Brain microvascular endothelial cell (primary cell): ENCODE data around the gene CALY.

Experiments
- DNase-seq: peaks from one replicate; pipeline ENCODE4 v3.0.0-alpha.2; 2020
- H3K27ac ChIP-seq: fragments of 250-450 bp; sonication (Bioruptor Pico); 2 replicates; pipeline ENCODE4 v1.5.1; 2020; ENCODE audit warnings: mild to moderate bottlenecking, moderate library complexity
- H3K27me3 ChIP-seq: fragments of 250-450 bp; sonication (Bioruptor Pico); replicated peaks from 2 replicates; pipeline ENCODE4 v1.5.1; 2020; ENCODE audit warnings: mild to moderate bottlenecking
- H3K36me3 ChIP-seq: fragments of 250-450 bp; sonication (Bioruptor Pico); replicated peaks from 2 replicates; pipeline ENCODE4 v1.5.1; 2020; ENCODE audit warnings: mild to moderate bottlenecking
- H3K4me3 ChIP-seq: 2 replicates; pipeline ENCODE4 v1.5.1; 2011; ENCODE audit warnings: low read depth, mild to moderate bottlenecking, control low read depth, low read length, moderate library complexity
- CTCF ChIP-seq: IDR thresholded peaks from 2 replicates; pipeline ENCODE4 v1.5.1; 2011; ENCODE audit warnings: low read depth, mild to moderate bottlenecking, moderate library complexity, low read length, control low read depth, inconsistent platforms; ENCODE audit errors: missing control alignments
- in situ Hi-C: cut with HindIII; loops from 2 replicates; pipeline ENCODE4 v1.10.0; 2017; ENCODE audit warnings: low sequenced_read_pairs, low pct_ligation_motif_present

The CALY gene

GRCh38 chr10:133347710-133348517 lies 11.2 kb upstream of the CALY start:
- Histone ChIP-seq H3K27ac (no peak overlapping the region), H3K36me3 (no peaks in the 10 kb centered on the region), H3K4me3 (no peak overlapping the region), H3K27me3 (no peaks in the 10 kb centered on the region)
- no peak for TF ChIP-seq CTCF
- no peak for DNase-seq
- in situ Hi-C loops: no loop called here

- TF ChIP-seq CTCF: no peak
- no peak overlapping the region for H3K27ac ChIP-seq
- in situ Hi-C loops: no loop called here
- no peak overlapping the region for H3K4me3 ChIP-seq
- H3K27me3 ChIP-seq: no peaks in the 10 kb centered on the region
- no peak for DNase-seq
- no peaks in the 10 kb centered on the region for H3K36me3 ChIP-seq
These were observed 9.7 kb upstream of the CALY start for GRCh38 chr10:133346413-133346812.

GRCh38 chr10:133344236-133344635 lies 7.5 kb upstream of the CALY start:
- no peak for TF ChIP-seq CTCF
- H3K36me3 ChIP-seq: no peaks in the 10 kb centered on the region
- DNase-seq: no peak
- no peak overlapping the region for H3K4me3 ChIP-seq
- H3K27ac ChIP-seq: no peak overlapping the region
- in situ Hi-C loops: no loop called here
- H3K27me3 ChIP-seq: no peaks in the 10 kb centered on the region

GRCh38 chr10:133343558-133343957 lies 6.9 kb upstream of the CALY start:
- in situ Hi-C loops: no loop called here
- no peak overlapping the region for H3K27ac ChIP-seq
- no peaks in the 10 kb centered on the region for H3K36me3 ChIP-seq
- H3K27me3 ChIP-seq: no peaks in the 10 kb centered on the region
- no peak for DNase-seq
- H3K4me3 ChIP-seq: no peak overlapping the region
- no peak for TF ChIP-seq CTCF

- Histone ChIP-seq H3K36me3 (no peaks in the 10 kb centered on the region), H3K27ac (no peak overlapping the region), H3K27me3 (no peaks in the 10 kb centered on the region), H3K4me3 (no peak overlapping the region)
- TF ChIP-seq CTCF: no peak
- in situ Hi-C loops: no loop called here
- no peak for DNase-seq
These were observed 6.2 kb upstream of the CALY start for GRCh38 chr10:133342942-133343341.

GRCh38 chr10:133341983-133342382 lies 5.3 kb upstream of the CALY start:
- H3K27me3 ChIP-seq: peaks cover 3% of the 10 kb centered on the region
- in situ Hi-C loops: no loop called here
- no peaks in the 10 kb centered on the region for H3K36me3 ChIP-seq
- H3K4me3 ChIP-seq: no peak overlapping the region
- TF ChIP-seq CTCF: no peak
- H3K27ac ChIP-seq: no peak overlapping the region
- no peak for DNase-seq
